Lower leg skin (tissue), 4 donors: ENCODE results near the gene SMC1B. TPM values are rescaled to one million over a fixed set of nuclear protein-coding genes. Genes with fewer than 3 reads are reported as not detected.

Experiments used
- DNase-seq, 2 donors: peaks; one replicate each; pipeline ENCODE4 v3.0.0-alpha.2; 2019; ENCODE audit warnings: low spot score in 2 of 2
- H3K4me3 ChIP-seq: fragments of 200-600 bp; sonication (generic); 2 replicates; pipeline ENCODE4 v1.5.1; 2017; ENCODE audit warnings: mild to moderate bottlenecking, low read depth; ENCODE audit not compliant: poor library complexity, severe bottlenecking
- CTCF ChIP-seq, 3 donors: fragments of 450-650 bp; IDR thresholded peaks; one replicate each; pipeline ENCODE4 v1.5.1; 2016; ENCODE audit warnings: antibody characterized with exemption in 3 of 3, mild to moderate bottlenecking in 3 of 3, moderate library complexity in 2 of 3
- POLR2A ChIP-seq, 2 donors: fragments of 450-650 bp; IDR thresholded peaks; one replicate each; pipeline ENCODE4 v1.6.1; 2016 to 2017; ENCODE audit warnings: antibody characterized with exemption in 2 of 2, mild to moderate bottlenecking in 1 of 2, moderate library complexity in 1 of 2
- WGBS, 2 donors: methylation state at CpG; one replicate each; pipeline ENCODE4 v1.1.5; 2018; 5-methylcytosine and 5-hydroxymethylcytosine counted together
- intact Hi-C: fragments of 100-400 bp; cut with DNase I; formaldehyde crosslinking; loops from one replicate; pipeline ENCODE4 v1.15.0; 2023; ENCODE audit warnings: low total_unique reads
- total RNA-seq, 4 donors: library from RNA; depleted of rRNA; stranded (reverse); fragments of >200 nt; gene quantifications; one replicate each; pipeline ENCODE4 v1.1.0, GENCODE V29; 2016

Gene SMC1B
- total RNA-seq, 4 donors from 2014 or later = not detected

GRCh38 chr22:45318558-45319323 lies 94.7 kb downstream of the SMC1B start:
- intact Hi-C loops = no loop called here
- TF ChIP-seq POLR2A (IDR thresholded peaks at IDR 0.05) = no peak
- no peak for TF ChIP-seq CTCF (IDR thresholded peaks at IDR 0.05)
- WGBS, 2 donors = 62 to 69% methylated on average over 12 of the region's 12 CpGs
- H3K4me3 ChIP-seq = no peak overlapping the region
- no peak for DNase-seq

- WGBS, 2 donors = 14 to 18% methylated on average over 8 of the region's 8 CpGs
Measured at GRCh38 chr22:45318168-45318557, 95.2 kb downstream of the SMC1B start.

GRCh38 chr22:45317551-45318167 lies 95.7 kb downstream of the SMC1B start:
- no peak for TF ChIP-seq CTCF (IDR thresholded peaks at IDR 0.05)
- no peak for TF ChIP-seq POLR2A (IDR thresholded peaks at IDR 0.05)
- peak; percentile 63 to 90 for DNase-seq
- intact Hi-C loops = no loop called here
- no peak overlapping the region for H3K4me3 ChIP-seq
- WGBS, 2 donors = 17 to 18% methylated on average over 19 of the region's 19 CpGs

More at GRCh38 chr22:45318168-45318557, 95.2 kb downstream of the SMC1B start:
- peak; percentile 66 to 94 for DNase-seq
- no peak overlapping the region for H3K4me3 ChIP-seq
- TF ChIP-seq CTCF (IDR thresholded peaks at IDR 0.05) = no peak
- TF ChIP-seq POLR2A (IDR thresholded peaks at IDR 0.05) = no peak
- intact Hi-C loops = no loop called here

GRCh38 chr22:45316796-45317526 lies 96.4 kb downstream of the SMC1B start:
- intact Hi-C loops = no loop called here
- whole genome bisulfite sequencing, 2 donors = 77 to 83% methylated on average over 9 of the region's 9 CpGs

GRCh38 chr22:45314786-45315185 lies 98.6 kb downstream of the SMC1B start:
- 92% methylated on average over 6 of the region's 6 CpGs for WGBS, 2 donors
- intact Hi-C loops = no loop called here

More at GRCh38 chr22:45316796-45317526, 96.4 kb downstream of the SMC1B start:
- H3K4me3 ChIP-seq = no peak overlapping the region
- DNase-seq = no peak
- no peak for TF ChIP-seq CTCF (IDR thresholded peaks at IDR 0.05)

More at GRCh38 chr22:45314786-45315185, 98.6 kb downstream of the SMC1B start:
- no peak overlapping the region for H3K4me3 ChIP-seq
- TF ChIP-seq POLR2A (IDR thresholded peaks at IDR 0.05) (no peak), CTCF (IDR thresholded peaks at IDR 0.05) (no peak)
- no peak for DNase-seq
